Measurements from ENCODE around the gene MMD2.

DNA sequence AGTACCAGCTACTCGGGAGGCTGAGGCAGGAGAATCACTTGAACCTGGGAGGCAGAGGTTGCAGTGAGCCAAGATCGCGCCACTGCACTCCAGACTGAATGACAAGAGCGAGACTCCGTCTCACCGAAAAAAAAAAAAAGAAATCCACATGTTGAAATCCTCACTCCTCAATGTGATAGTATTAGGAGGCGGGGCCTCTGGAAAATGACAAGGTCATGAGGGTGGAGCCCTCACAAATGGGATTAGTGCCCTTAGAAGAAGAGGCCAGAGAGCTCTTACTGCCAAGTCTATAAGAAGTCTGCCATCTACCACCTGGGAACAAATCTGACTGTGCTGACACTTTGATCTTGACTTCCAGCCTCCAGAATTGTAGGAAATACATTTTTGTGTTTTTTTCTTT is 10.6 kb downstream of the MMD2 start:
- TF ChIP-seq, protein P1, sequence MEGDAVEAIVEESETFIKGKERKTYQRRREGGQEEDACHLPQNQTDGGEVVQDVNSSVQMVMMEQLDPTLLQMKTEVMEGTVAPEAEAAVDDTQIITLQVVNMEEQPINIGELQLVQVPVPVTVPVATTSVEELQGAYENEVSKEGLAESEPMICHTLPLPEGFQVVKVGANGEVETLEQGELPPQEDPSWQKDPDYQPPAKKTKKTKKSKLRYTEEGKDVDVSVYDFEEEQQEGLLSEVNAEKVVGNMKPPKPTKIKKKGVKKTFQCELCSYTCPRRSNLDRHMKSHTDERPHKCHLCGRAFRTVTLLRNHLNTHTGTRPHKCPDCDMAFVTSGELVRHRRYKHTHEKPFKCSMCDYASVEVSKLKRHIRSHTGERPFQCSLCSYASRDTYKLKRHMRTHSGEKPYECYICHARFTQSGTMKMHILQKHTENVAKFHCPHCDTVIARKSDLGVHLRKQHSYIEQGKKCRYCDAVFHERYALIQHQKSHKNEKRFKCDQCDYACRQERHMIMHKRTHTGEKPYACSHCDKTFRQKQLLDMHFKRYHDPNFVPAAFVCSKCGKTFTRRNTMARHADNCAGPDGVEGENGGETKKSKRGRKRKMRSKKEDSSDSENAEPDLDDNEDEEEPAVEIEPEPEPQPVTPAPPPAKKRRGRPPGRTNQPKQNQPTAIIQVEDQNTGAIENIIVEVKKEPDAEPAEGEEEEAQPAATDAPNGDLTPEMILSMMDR (conservative IDR thresholded peaks at IDR 0.05; ENCODE audit: low read depth in 2 of 2), result no peak
- TF ChIP-seq EZH2 (IDR thresholded peaks at IDR 0.05; ENCODE audit: low read depth, unreplicated experiment) (no peak), STAT1 (IDR thresholded peaks at IDR 0.05; ENCODE audit: unreplicated experiment) (no peak), CREB1 (CRISPR knock-in tag; IDR thresholded peaks at IDR 0.05; ENCODE audit: low read depth) (no peak), POLR2AphosphoS5 (IDR thresholded peaks at IDR 0.05; ENCODE audit: low read depth) (no peak)
- TF ChIP-seq, protein P2, sequence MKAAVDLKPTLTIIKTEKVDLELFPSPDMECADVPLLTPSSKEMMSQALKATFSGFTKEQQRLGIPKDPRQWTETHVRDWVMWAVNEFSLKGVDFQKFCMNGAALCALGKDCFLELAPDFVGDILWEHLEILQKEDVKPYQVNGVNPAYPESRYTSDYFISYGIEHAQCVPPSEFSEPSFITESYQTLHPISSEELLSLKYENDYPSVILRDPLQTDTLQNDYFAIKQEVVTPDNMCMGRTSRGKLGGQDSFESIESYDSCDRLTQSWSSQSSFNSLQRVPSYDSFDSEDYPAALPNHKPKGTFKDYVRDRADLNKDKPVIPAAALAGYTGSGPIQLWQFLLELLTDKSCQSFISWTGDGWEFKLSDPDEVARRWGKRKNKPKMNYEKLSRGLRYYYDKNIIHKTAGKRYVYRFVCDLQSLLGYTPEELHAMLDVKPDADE (IDR thresholded peaks at IDR 0.05), result no peak
- TF ChIP-seq, protein P3, sequence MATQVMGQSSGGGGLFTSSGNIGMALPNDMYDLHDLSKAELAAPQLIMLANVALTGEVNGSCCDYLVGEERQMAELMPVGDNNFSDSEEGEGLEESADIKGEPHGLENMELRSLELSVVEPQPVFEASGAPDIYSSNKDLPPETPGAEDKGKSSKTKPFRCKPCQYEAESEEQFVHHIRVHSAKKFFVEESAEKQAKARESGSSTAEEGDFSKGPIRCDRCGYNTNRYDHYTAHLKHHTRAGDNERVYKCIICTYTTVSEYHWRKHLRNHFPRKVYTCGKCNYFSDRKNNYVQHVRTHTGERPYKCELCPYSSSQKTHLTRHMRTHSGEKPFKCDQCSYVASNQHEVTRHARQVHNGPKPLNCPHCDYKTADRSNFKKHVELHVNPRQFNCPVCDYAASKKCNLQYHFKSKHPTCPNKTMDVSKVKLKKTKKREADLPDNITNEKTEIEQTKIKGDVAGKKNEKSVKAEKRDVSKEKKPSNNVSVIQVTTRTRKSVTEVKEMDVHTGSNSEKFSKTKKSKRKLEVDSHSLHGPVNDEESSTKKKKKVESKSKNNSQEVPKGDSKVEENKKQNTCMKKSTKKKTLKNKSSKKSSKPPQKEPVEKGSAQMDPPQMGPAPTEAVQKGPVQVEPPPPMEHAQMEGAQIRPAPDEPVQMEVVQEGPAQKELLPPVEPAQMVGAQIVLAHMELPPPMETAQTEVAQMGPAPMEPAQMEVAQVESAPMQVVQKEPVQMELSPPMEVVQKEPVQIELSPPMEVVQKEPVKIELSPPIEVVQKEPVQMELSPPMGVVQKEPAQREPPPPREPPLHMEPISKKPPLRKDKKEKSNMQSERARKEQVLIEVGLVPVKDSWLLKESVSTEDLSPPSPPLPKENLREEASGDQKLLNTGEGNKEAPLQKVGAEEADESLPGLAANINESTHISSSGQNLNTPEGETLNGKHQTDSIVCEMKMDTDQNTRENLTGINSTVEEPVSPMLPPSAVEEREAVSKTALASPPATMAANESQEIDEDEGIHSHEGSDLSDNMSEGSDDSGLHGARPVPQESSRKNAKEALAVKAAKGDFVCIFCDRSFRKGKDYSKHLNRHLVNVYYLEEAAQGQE (IDR thresholded peaks at IDR 0.05; ENCODE audit: unreplicated experiment), result no peak

Data from GM23338 (cell line).